ENCODE data around the gene ITPKC. TPM values are rescaled to one million over a fixed set of nuclear protein-coding genes. Genes with fewer than 3 reads are reported as not detected.

Gene ITPKC
- polyA plus RNA-seq, 1 of the 3 experiments (the other 2 are of a cell fraction) = 6.3 TPM

GRCh38 chr19:40705950-40706619, 10.8 kb upstream of the ITPKC start:
- Histone ChIP-seq H3K27me3 (ENCODE audit: insufficient read depth) (no peaks in the 10 kb centered on the region), H3K4me2 (no peak overlapping the region), H3K36me3 (replicated peaks in 1 of 2; ENCODE audit: control insufficient read depth in 1 of 2, insufficient read depth in 2 of 2, low read length in 1 of 2) (peaks cover 32 to 47% of the 10 kb centered on the region in 2 experiments), H3K9me2 (no peaks in the 10 kb centered on the region), H3K79me2 (ENCODE audit: insufficient read depth) (no peaks in the 10 kb centered on the region; the same call in 1 of the 2 replicates), H3K4me3 (ENCODE audit: low read depth in 2 of 2, low read length in 1 of 2) (no peak overlapping the region), H3K4me1 (ENCODE audit: control insufficient read depth in 1 of 2, insufficient read depth in 2 of 2, low read depth in 1 of 2, low read length in 1 of 2) (no peaks in the 10 kb centered on the region), H3K27ac (ENCODE audit: low read depth in 2 of 2, low read length in 1 of 2) (no peak overlapping the region), H3K9ac (no peak overlapping the region), H3F3A (replicated peaks; ENCODE audit: insufficient read depth) (no peaks in the 10 kb centered on the region), H4K20me1 (ENCODE audit: insufficient read depth) (no peaks in the 10 kb centered on the region), H3K9me3 (no peaks in the 10 kb centered on the region), H2AFZ (ENCODE audit: low read depth) (no peak overlapping the region)
- POLR2A ChIA-PET = no interaction called here
- TF ChIP-seq CHD2 (IDR thresholded peaks at IDR 0.05; ENCODE audit: low read length, partially characterized antibody) (no peak), ELF1 (IDR thresholded peaks at IDR 0.05) (no peak), RFX5 (IDR thresholded peaks at IDR 0.05; ENCODE audit: low read length) (no peak), USF2 (IDR thresholded peaks at IDR 0.05; ENCODE audit: borderline replicate concordance, low read depth, low read length) (no peak)
- CTCF ChIA-PET = no interaction called here
- WGBS (ENCODE audit: low lambda C conversion rate) = 95% methylated on average over 7 of the region's 7 CpGs
- DNase-seq = no peak

- Histone ChIP-seq H3K27me3 (ENCODE audit: insufficient read depth) (no peaks in the 10 kb centered on the region), H3K27ac (ENCODE audit: low read depth in 2 of 2, low read length in 1 of 2) (no peak overlapping the region), H4K20me1 (ENCODE audit: insufficient read depth) (no peaks in the 10 kb centered on the region), H3K4me2 (no peak overlapping the region), H3K9me3 (no peaks in the 10 kb centered on the region), H3K4me3 (ENCODE audit: low read depth in 2 of 2, low read length in 1 of 2) (no peak overlapping the region), H3K4me1 (ENCODE audit: control insufficient read depth in 1 of 2, insufficient read depth in 2 of 2, low read depth in 1 of 2, low read length in 1 of 2) (no peaks in the 10 kb centered on the region), H3K36me3 (replicated peaks in 1 of 2; ENCODE audit: control insufficient read depth in 1 of 2, insufficient read depth in 2 of 2, low read length in 1 of 2) (peaks cover 22 to 52% of the 10 kb centered on the region in 2 experiments), H3K9ac (no peak overlapping the region), H3K9me2 (no peaks in the 10 kb centered on the region), H2AFZ (ENCODE audit: low read depth) (no peak overlapping the region), H3K79me2 (ENCODE audit: insufficient read depth) (no peaks in the 10 kb centered on the region; the same call in 1 of the 2 replicates), H3F3A (replicated peaks; ENCODE audit: insufficient read depth) (no peaks in the 10 kb centered on the region)
- no peak for DNase-seq
- TF ChIP-seq JUND (IDR thresholded peaks at IDR 0.05) (no peak), CTCF (IDR thresholded peaks at IDR 0.05) (no peak), PBX3 (IDR thresholded peaks at IDR 0.05) (no peak), FOXM1 (IDR thresholded peaks at IDR 0.05; ENCODE audit: low read depth) (no peak), SMC3 (IDR thresholded peaks at IDR 0.05; ENCODE audit: low read depth, low read length) (no peak), ELF1 (IDR thresholded peaks at IDR 0.05) (no peak), USF1 (IDR thresholded peaks at IDR 0.05; ENCODE audit: borderline replicate concordance, low read depth) (no peak), TCF12 (IDR thresholded peaks at IDR 0.05) (no peak)
- WGBS (ENCODE audit: low lambda C conversion rate) = 92% methylated on average over 7 of the region's 7 CpGs
- POLR2A ChIA-PET = interaction anchor here (1.0 kb wide), 1 partner anchor 43 kb away, joined by 3 read pairs; no protein-coding TSS in a partner anchor
- CTCF ChIA-PET = no interaction called here
Observed at GRCh38 chr19:40707615-40708014, 9.3 kb upstream of the ITPKC start.

Data from SK-N-SH (cell line).